Esophagus (tissue), 2 donors: ENCODE results near the gene CLPTM1. TPM values are rescaled to one million over a fixed set of nuclear protein-coding genes. Genes with fewer than 3 reads are reported as not detected.
A peak's percentile ranks its signal among the peaks of the same experiment; 100 is the strongest.

ENCODE experiments used
- H3K27ac ChIP-seq, 2 donors: one replicate each; pipeline ENCODE4 v1.5.1; 2013; ENCODE audit warnings: low read depth in 2 of 2, mild to moderate bottlenecking in 2 of 2, inconsistent platforms in 1 of 2, low read length in 1 of 2, moderate library complexity in 1 of 2
- H3K27me3 ChIP-seq, 2 donors: one replicate each; pipeline ENCODE4 v1.6.1; 2013; ENCODE audit warnings: low read length in 2 of 2, control low read depth in 1 of 2, mild to moderate bottlenecking in 1 of 2; ENCODE audit not compliant: insufficient read depth in 2 of 2, control insufficient read depth in 1 of 2
- H3K36me3 ChIP-seq, 2 donors: one replicate each; pipeline ENCODE4 v1.6.1; 2013; ENCODE audit warnings: low read length in 1 of 2; ENCODE audit not compliant: control insufficient read depth in 2 of 2, insufficient read depth in 2 of 2
- H3K4me1 ChIP-seq, 2 donors: one replicate each; pipeline ENCODE4 v1.6.1; 2013; ENCODE audit warnings: low read length in 1 of 2; ENCODE audit not compliant: control insufficient read depth in 2 of 2, insufficient read depth in 2 of 2
- H3K4me3 ChIP-seq, 2 donors: one replicate each; pipeline ENCODE4 v1.5.1; 2013; ENCODE audit warnings: low read length in 2 of 2, mild to moderate bottlenecking in 2 of 2, low read depth in 1 of 2, moderate library complexity in 1 of 2
- H3K9me3 ChIP-seq, 2 donors: one replicate each; pipeline ENCODE4 v1.6.1; 2013; ENCODE audit warnings: mild to moderate bottlenecking in 2 of 2, low read depth in 1 of 2, low read length in 1 of 2, moderate library complexity in 1 of 2; ENCODE audit not compliant: control insufficient read depth in 2 of 2, insufficient read depth in 1 of 2
- WGBS, 2 donors: extraction: QIAGEN DNeasy Blood & Tissue Kit; methylation state at CpG; one replicate each; pipeline ENCODE4 v1.1.7; 2013; 5-methylcytosine and 5-hydroxymethylcytosine counted together
- polyA plus RNA-seq, 2 donors: library from polyadenylated mRNA; stranded (reverse); fragments of 200-250 nt; gene quantifications; one replicate each; pipeline ENCODE4 v1.2.3, GENCODE V29; 2013
- donor health status: healthy with polysubstance abuse.
- donor health status: Bipolar disorder and iron deficiency.

CLPTM1 gene
- polyA plus RNA-seq, 2 donors, result 56.0 to 61.9 TPM

DNA sequence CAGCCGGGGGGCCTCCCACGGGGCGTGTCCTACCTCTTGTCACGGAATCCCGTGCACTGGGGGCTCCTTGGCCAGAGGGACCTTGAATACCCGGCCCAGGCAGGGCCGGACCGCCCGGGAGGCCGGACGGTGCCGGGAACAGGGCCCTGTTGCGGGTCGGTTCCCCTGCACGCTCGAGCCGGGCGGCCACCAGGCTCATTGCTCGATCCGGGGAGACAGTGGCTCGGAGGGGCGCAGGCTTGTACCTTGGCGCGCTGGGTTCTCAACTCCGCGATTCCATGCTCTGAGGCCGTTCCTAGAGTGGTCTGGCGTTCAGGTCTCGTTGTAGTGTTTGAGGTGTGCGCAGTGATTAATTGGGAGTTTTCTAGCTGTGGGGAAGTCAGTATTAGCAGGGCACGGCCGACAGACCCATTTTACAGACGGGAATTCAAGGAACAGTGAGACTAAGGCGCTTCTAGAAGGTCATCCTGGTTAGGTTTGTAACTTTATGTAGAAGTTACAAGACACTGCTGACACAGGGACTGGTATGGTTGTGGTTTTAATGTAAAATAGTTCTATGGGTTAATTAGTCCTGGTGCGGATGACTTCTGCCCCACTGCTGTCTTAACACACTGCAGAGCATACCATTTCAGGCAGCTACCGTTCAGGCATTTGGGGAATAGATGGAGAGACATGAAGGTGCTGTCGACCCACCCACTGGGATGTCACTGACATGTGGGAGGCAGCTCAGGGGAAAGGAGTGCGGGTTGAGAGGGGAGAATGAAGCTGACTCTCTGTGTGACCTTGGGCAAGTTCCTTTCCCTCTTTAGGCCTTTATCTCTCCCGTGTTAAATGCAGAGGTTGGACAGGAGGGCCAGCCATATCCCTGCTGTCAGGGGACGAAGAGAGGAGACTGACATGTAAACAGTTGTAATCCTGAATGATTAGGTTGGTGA is 592 bp downstream of the CLPTM1 start:
- Histone ChIP-seq H3K4me1 (peaks cover 2 to 18% of the 10 kb centered on the region in 2 donors), H3K9me3 (no peaks in the 10 kb centered on the region), H3K36me3 (peaks cover 0 to 14% of the 10 kb centered on the region in 2 donors), H3K4me3 (peak overlapping the region; percentile 97 to 99), H3K27ac (peak overlapping the region; percentile 66 to 86), H3K27me3 (no peaks in the 10 kb centered on the region)
- 2 to 3% methylated on average over 40 of the region's 40 CpGs for WGBS, 2 donors

- peaks cover 0 to 18% of the 10 kb centered on the region in 2 donors for H3K36me3 ChIP-seq
- WGBS, 2 donors, result 75 to 77% methylated on average over 7 of the region's 7 CpGs
- peak overlapping the region; percentile 8 to 59 for H3K27ac ChIP-seq
Observed at GRCh38 chr19:44957526-44957925, 2.3 kb downstream of the CLPTM1 start.

DNA sequence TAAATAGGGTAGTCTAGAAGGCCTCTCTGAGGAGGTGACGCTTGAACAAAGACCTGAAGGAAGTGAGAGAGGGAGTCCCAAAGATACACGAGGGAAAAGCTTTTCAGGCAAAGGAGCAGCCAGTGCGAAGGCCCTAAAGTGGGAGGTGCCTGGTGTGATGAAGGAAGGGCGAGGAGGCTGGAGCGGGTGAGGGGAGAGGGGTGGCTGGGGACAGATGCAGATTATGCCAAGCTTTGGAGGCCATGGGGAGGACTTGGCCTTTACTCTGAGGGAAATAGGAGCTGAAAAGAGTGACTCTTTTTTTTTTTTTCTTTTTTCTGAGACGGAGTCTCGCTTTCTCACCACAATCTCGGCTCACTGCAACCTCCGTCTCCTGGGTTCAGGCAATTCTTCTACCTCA is 2.9 kb downstream of the CLPTM1 start:
- H3K27me3 ChIP-seq, result no peaks in the 10 kb centered on the region
- WGBS, 2 donors, result 79 to 83% methylated on average over 9 of the region's 9 CpGs
- H3K4me1 ChIP-seq, result peaks cover 2 to 20% of the 10 kb centered on the region in 2 donors
- H3K4me3 ChIP-seq, result no peak overlapping the region
- H3K36me3 ChIP-seq, result peaks cover 0 to 20% of the 10 kb centered on the region in 2 donors
- H3K27ac ChIP-seq, result no peak overlapping the region
- H3K9me3 ChIP-seq, result no peaks in the 10 kb centered on the region

More at GRCh38 chr19:44957526-44957925, 2.3 kb downstream of the CLPTM1 start:
- Histone ChIP-seq H3K27me3 (no peaks in the 10 kb centered on the region), H3K4me3 (no peak overlapping the region), H3K9me3 (no peaks in the 10 kb centered on the region), H3K4me1 (peaks cover 2 to 20% of the 10 kb centered on the region in 2 donors)

DNA sequence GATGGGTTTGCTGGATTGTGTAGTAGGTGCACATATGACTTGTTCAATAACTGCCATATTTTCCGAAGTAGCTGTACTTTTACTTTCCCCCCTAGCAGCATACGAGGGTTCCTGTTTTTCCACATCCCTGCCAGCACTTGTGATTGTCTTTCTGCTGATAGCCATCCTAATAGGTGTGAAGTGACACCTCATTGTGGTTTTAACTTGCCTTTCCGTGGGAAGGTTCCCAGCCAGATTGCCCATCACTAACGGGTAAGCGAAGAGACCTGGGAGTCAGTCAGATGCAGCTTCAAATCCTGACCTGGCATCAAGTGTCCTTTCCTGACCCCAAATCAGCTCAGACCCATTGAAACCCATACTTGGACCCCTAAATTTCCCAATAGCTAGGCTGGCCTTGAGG is 4.5 kb downstream of the CLPTM1 start:
- no peaks in the 10 kb centered on the region for H3K9me3 ChIP-seq
- H3K27ac ChIP-seq, result no peak overlapping the region
- H3K4me1 ChIP-seq, result peaks cover 2 to 20% of the 10 kb centered on the region in 2 donors
- 71 to 85% methylated on average over 5 of the region's 5 CpGs for WGBS, 2 donors
- H3K36me3 ChIP-seq, result peaks cover under 1 to 20% of the 10 kb centered on the region in 2 donors
- no peaks in the 10 kb centered on the region for H3K27me3 ChIP-seq
- no peak overlapping the region for H3K4me3 ChIP-seq

DNA sequence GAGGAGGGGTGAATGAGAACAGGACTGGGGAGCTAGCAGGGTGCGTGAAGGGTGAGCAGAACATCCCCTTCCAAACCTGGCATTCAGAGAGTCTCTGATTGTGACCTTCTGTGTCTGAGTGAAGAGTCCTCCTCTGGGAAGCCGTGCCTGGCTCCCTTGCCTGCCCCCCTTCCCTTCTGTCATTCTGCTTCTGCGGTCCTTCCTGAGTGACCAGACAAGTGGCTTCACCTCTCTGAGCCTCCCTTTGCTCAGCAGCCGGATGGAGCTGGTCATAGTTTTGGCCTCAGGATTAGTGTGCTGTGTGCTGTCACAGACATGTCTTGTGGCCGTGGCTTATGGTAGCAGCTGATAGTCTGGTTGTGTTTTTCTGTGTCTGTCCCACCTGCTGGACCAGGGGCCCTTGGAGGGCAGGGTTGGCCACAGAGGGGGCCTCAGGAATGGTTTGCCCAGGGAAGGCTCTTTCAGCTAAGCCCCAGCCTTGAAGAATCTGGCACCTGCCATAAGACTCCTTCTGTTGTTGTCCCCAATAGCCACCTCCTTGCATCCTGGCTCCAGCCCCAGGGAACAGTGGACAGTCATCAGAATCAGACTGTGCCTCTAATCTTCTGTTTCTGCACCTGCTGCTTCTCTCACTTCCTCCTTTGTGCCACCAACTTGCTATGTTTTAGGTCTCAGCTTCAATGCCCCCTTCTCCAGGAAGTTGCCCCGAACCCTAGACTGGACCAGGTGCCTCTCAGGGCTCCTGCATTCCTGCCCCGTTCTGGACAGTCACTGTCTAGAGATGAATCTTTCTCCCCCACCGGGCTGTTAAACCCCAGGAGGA is 5.9 kb downstream of the CLPTM1 start:
- no peaks in the 10 kb centered on the region for H3K27me3 ChIP-seq

DNA sequence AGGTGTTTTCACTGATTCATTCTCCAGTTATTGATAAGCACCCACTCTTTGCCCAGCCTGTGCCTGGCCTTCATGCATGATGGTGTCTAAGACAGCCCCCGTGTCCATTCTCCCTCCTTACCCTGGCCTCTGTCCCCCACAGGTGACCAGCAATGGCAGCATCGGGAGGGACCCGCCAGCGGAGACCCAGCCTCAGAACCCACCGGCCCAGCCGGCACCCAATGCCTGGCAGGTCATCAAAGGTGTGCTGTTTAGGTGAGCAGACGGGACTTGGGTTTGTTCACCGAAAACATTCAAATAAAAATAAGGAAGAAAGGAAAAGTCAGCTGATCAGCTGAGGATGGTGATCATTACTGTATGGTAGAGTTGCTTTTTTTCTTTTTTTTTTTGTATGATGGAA is 6.6 kb downstream of the CLPTM1 start:
- Histone ChIP-seq H3K4me3 (no peak overlapping the region), H3K36me3 (peaks cover 4 to 20% of the 10 kb centered on the region in 2 donors), H3K27me3 (no peaks in the 10 kb centered on the region), H3K27ac (no peak overlapping the region), H3K9me3 (no peaks in the 10 kb centered on the region), H3K4me1 (peaks cover 2 to 12% of the 10 kb centered on the region in 2 donors)
- WGBS, 2 donors, result 90 to 91% methylated on average over 8 of the region's 8 CpGs

More for the DNA sequence above, 5.9 kb downstream of the CLPTM1 start:
- Histone ChIP-seq H3K4me3 (no peak overlapping the region), H3K27ac (no peak overlapping the region), H3K4me1 (peaks cover 2 to 17% of the 10 kb centered on the region in 2 donors), H3K36me3 (peaks cover 4 to 20% of the 10 kb centered on the region in 2 donors), H3K9me3 (no peaks in the 10 kb centered on the region)
- WGBS, 2 donors, result 82 to 85% methylated on average over 7 to 8 of the region's 8 CpGs

DNA sequence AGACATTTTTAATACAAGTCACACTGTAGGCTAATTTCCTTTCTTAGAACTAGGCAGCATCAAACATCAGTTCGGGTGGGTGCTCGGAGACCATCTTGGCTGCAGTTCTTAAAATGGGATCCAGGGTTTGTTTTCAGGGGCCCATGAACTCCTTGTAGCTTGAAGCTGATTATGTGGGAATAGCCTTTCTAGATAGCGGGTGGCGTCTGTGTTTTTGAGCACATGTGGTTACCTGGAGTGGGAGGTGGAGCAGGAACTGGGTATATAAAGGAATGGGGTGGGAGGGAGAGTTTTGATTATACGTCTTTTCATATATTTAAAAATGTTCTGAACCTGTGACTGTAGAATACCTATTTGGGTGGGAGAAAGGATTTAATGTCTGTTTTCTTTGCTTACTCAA is 12.9 kb downstream of the CLPTM1 start:
- Histone ChIP-seq H3K27me3 (no peaks in the 10 kb centered on the region), H3K9me3 (no peaks in the 10 kb centered on the region), H3K36me3 (peaks cover 8 to 14% of the 10 kb centered on the region in 2 donors), H3K4me1 (no peaks in the 10 kb centered on the region), H3K27ac (no peak overlapping the region), H3K4me3 (no peak overlapping the region)
- 91 to 92% methylated on average over 5 of the region's 5 CpGs for WGBS, 2 donors

DNA sequence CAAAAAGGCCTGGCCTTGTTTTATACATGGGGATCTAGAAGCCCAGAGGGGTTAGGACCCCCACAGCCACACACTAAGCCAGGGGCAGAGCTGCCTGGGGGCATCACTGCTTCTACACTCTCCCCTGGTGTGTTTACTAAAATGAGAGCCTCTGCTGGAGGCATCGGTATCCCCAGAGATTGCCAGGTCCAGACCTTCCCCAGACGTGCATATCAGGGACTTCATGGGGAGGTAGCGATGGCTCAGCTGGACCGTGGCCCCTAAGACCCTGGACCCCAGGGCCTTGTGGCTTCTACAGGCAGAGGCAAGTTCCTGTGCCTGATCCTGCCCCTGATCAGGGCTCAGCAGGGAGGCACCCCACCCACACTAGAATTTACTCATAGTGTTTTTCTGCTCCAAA is 13.5 kb downstream of the CLPTM1 start:
- no peak overlapping the region for H3K4me3 ChIP-seq
- 87 to 89% methylated on average over 4 of the region's 4 CpGs for WGBS, 2 donors
- no peaks in the 10 kb centered on the region for H3K4me1 ChIP-seq
- peaks cover 11 to 14% of the 10 kb centered on the region in 2 donors for H3K36me3 ChIP-seq
- no peaks in the 10 kb centered on the region for H3K9me3 ChIP-seq
- no peaks in the 10 kb centered on the region for H3K27me3 ChIP-seq
- H3K27ac ChIP-seq, result no peak overlapping the region

GRCh38 chr19:44969437-44969836 is 14.3 kb downstream of the CLPTM1 start:
- no peaks in the 10 kb centered on the region for H3K27me3 ChIP-seq
- 98% methylated on average over 5 of the region's 5 CpGs for WGBS, 2 donors
- H3K36me3 ChIP-seq, result peaks cover 14 to 17% of the 10 kb centered on the region in 2 donors

More at GRCh38 chr19:44969437-44969836, 14.3 kb downstream of the CLPTM1 start:
- H3K4me3 ChIP-seq, result no peak overlapping the region
- H3K4me1 ChIP-seq, result no peaks in the 10 kb centered on the region
- H3K27ac ChIP-seq, result no peak overlapping the region
- no peaks in the 10 kb centered on the region for H3K9me3 ChIP-seq
